ENCODE measurements around the gene DPYD.

- TF ChIP-seq CTCF (IDR thresholded peaks at IDR 0.05): no peak
- TF ChIP-seq EP300 (IDR thresholded peaks at IDR 0.05): no peak
These were observed 882.4 kb downstream of the DPYD start for GRCh38 chr1:97038410-97038809.

Data from tibial nerve (tissue), 4 donors.